ENCODE measurements around the gene SKIC3.

The SKIC3 gene

GRCh38 chr5:95519681-95520080, 35.1 kb downstream of the SKIC3 start:
- no peak for TF ChIP-seq Cebpa-rat (IDR thresholded peaks at IDR 0.05)
- Histone ChIP-seq H3K4me2 (no peak overlapping the region), H3K4me3 (no peak overlapping the region), H3K27ac (no peak overlapping the region), H3K36me3 (peaks cover 68 to 98% (median 90%) of the 10 kb centered on the region in 11 experiments), H3K9me3 (replicated peaks in 1 of 11) (no peaks in the 10 kb centered on the region), H3K9ac (no peak overlapping the region), H3K27me3 (no peaks in the 10 kb centered on the region), H4K20me1 (peaks cover 0 to 4% (median 0%) of the 10 kb centered on the region in 11 experiments; a peak in 1 of 22 replicates), H3K4me1 (no peaks in the 10 kb centered on the region)

- no peaks in the 10 kb centered on the region; a peak in 1 of 22 replicates for H4K20me1 ChIP-seq
- no peak overlapping the region for H3K4me3 ChIP-seq
- H3K36me3 ChIP-seq: peaks cover 71 to 98% (median 90%) of the 10 kb centered on the region in 11 experiments
- no peaks in the 10 kb centered on the region for H3K4me1 ChIP-seq
- no peak overlapping the region for H3K9ac ChIP-seq
- H3K27ac ChIP-seq: no peak overlapping the region
- H3K9me3 ChIP-seq (replicated peaks in 1 of 11): no peaks in the 10 kb centered on the region
- no peak for TF ChIP-seq Cebpa-rat (IDR thresholded peaks at IDR 0.05)
- no peak overlapping the region for H3K4me2 ChIP-seq
- H3K27me3 ChIP-seq: no peaks in the 10 kb centered on the region
These were observed 35.6 kb downstream of the SKIC3 start for GRCh38 chr5:95519151-95519550.

GRCh38 chr5:95518417-95518816, 36.4 kb downstream of the SKIC3 start:
- no peak overlapping the region for H3K4me2 ChIP-seq
- H4K20me1 ChIP-seq: no peaks in the 10 kb centered on the region; a peak in 1 of 22 replicates
- no peaks in the 10 kb centered on the region for H3K9me3 ChIP-seq (replicated peaks in 1 of 11)
- no peak overlapping the region for H3K4me3 ChIP-seq
- H3K4me1 ChIP-seq: no peaks in the 10 kb centered on the region
- H3K9ac ChIP-seq: no peak overlapping the region
- H3K27ac ChIP-seq: no peak overlapping the region
- peaks cover 77 to 100% (median 91%) of the 10 kb centered on the region in 11 experiments for H3K36me3 ChIP-seq
- no peaks in the 10 kb centered on the region for H3K27me3 ChIP-seq
- no peak for TF ChIP-seq Cebpa-rat (IDR thresholded peaks at IDR 0.05)

- H3K27me3 ChIP-seq: no peaks in the 10 kb centered on the region
- no peaks in the 10 kb centered on the region for H3K4me1 ChIP-seq
- peaks cover 86 to 100% (median 95%) of the 10 kb centered on the region in 11 experiments for H3K36me3 ChIP-seq
- no peaks in the 10 kb centered on the region for H3K9me3 ChIP-seq (replicated peaks in 1 of 11)
- TF ChIP-seq Cebpa-rat (IDR thresholded peaks at IDR 0.05): no peak
- no peak overlapping the region for H3K9ac ChIP-seq
- no peak overlapping the region for H3K27ac ChIP-seq
- no peak overlapping the region for H3K4me3 ChIP-seq
- no peaks in the 10 kb centered on the region; a peak in 1 of 22 replicates for H4K20me1 ChIP-seq
- no peak overlapping the region for H3K4me2 ChIP-seq
These were observed 43.2 kb downstream of the SKIC3 start for GRCh38 chr5:95511606-95512005.

- Histone ChIP-seq H3K4me2 (no peak overlapping the region), H3K27ac (no peak overlapping the region), H4K20me1 (no peaks in the 10 kb centered on the region; a peak in 1 of 22 replicates), H3K36me3 (peaks cover 78 to 97% (median 91%) of the 10 kb centered on the region in 11 experiments), H3K27me3 (no peaks in the 10 kb centered on the region), H3K9ac (no peak overlapping the region), H3K4me1 (no peaks in the 10 kb centered on the region), H3K4me3 (no peak overlapping the region), H3K9me3 (replicated peaks in 1 of 11) (no peaks in the 10 kb centered on the region)
- TF ChIP-seq Cebpa-rat (IDR thresholded peaks at IDR 0.05): no peak
These were observed 46.2 kb downstream of the SKIC3 start for GRCh38 chr5:95508550-95508949.

Measured in BLaER1 treated with 17β-estradiol and CSF1 and Interleukin-3, amounts not matched to agents 10 nM and 100 nM (cell line).